ENCODE measurements around the gene SEMA4D.

Gene SEMA4D

GRCh38 chr9:89440951-89441654 is 56.8 kb downstream of the SEMA4D start:
- TF ChIP-seq CTCF (IDR thresholded peaks at IDR 0.05; ENCODE audit: low read depth, low read length, missing control alignments): no peak
- no peak for DNase-seq (ENCODE audit: extremely low read depth, low read depth)
- no peak overlapping the region for H3K4me3 ChIP-seq (replicated peaks; ENCODE audit: low read depth, low read length)

DNA sequence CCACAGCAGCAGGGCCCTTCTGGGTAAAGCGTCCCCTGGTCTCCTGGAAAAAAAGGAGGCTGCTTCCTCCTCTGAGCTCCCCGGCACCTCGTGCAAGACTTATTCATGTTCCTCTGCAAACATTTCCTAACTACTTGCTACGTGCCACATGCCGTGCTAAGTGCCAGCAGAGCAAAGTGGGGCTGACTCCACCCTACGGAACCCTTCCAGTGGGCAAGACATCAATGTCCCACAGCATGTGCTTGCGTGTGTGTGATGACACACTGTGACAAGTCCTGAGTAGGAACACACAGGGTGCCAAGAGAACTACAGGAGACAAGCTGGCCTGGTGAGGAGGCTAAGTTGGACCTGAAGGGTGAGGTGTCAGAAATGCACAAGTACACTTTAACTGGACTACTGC is 57.4 kb downstream of the SEMA4D start:
- no peak overlapping the region for H3K4me3 ChIP-seq (replicated peaks; ENCODE audit: low read depth, low read length)
- TF ChIP-seq CTCF (IDR thresholded peaks at IDR 0.05; ENCODE audit: low read depth, low read length, missing control alignments): no peak
- no peak for DNase-seq (ENCODE audit: extremely low read depth, low read depth)

- no peak for DNase-seq (ENCODE audit: extremely low read depth, low read depth)
- TF ChIP-seq CTCF (IDR thresholded peaks at IDR 0.05; ENCODE audit: low read depth, low read length, missing control alignments): no peak
- H3K4me3 ChIP-seq (replicated peaks; ENCODE audit: low read depth, low read length): no peak overlapping the region
Observed at GRCh38 chr9:89440046-89440445, 57.9 kb downstream of the SEMA4D start.

GRCh38 chr9:89439571-89439970 is 58.3 kb downstream of the SEMA4D start:
- no peak for DNase-seq (ENCODE audit: extremely low read depth, low read depth)
- H3K4me3 ChIP-seq (replicated peaks; ENCODE audit: low read depth, low read length): no peak overlapping the region
- no peak for TF ChIP-seq CTCF (IDR thresholded peaks at IDR 0.05; ENCODE audit: low read depth, low read length, missing control alignments)

GRCh38 chr9:89438194-89438593 is 59.7 kb downstream of the SEMA4D start:
- TF ChIP-seq CTCF (IDR thresholded peaks at IDR 0.05; ENCODE audit: low read depth, low read length, missing control alignments): no peak
- H3K4me3 ChIP-seq (replicated peaks; ENCODE audit: low read depth, low read length): no peak overlapping the region
- no peak for DNase-seq (ENCODE audit: extremely low read depth, low read depth)

GRCh38 chr9:89437772-89438171 is 60.1 kb downstream of the SEMA4D start:
- TF ChIP-seq CTCF (IDR thresholded peaks at IDR 0.05; ENCODE audit: low read depth, low read length, missing control alignments): no peak
- H3K4me3 ChIP-seq (replicated peaks; ENCODE audit: low read depth, low read length): no peak overlapping the region
- no peak for DNase-seq (ENCODE audit: extremely low read depth, low read depth)
